HK-2 (cell line): ENCODE data around the gene LMOD1.
A peak's percentile ranks its signal among the peaks of the same experiment; 100 is the strongest.
"Not testable (repeated sequence)": the region's sequence is repeated elsewhere in the genome, so short reads cannot be mapped to it uniquely, and the experiment has no call there.

Experiments
- DNase-seq: peaks from one replicate; pipeline ENCODE4 v3.0.0-alpha.2; 2018; ENCODE audit not compliant: unreplicated experiment

LMOD1 gene

DNA sequence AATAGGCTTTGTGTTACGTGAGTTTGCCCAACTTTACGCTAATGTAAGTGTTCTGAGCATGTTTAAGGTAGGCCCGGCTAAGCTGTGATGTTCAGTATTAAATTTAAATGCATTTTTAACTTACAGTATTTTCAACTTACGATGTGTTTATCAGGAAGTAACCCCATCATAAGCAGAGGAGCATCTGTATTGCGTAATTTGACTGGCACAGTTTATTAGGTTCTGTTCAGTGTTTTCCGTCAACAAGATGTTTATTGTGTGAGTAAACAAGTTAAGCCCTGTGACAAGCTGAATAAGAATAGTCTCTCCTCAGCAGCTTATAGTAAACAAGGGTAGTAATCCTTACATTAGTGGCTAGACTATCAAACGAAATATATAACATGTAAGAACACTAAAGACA, 84.9 kb downstream of the LMOD1 start:
- no peak for DNase-seq

DNA sequence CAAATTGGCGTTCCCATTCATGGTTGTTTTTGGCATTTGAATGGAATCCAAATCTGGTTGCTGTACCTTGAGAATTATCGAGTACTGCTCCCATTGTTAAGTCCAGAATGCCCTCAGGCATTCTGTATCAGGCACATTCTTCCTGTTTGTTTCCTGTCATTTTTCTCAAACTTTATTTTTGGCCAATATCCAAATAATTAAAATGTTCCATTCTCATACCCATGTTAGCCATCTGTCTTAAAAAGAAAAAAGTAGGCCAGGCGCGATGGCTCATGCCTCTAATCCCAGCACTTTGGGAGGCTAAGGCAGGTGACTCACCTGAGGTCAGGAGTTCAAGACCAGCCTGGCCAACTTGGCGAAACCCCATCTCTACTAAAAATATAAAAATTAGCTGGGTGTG, 86.9 kb downstream of the LMOD1 start:
- DNase-seq, result no peak

DNA sequence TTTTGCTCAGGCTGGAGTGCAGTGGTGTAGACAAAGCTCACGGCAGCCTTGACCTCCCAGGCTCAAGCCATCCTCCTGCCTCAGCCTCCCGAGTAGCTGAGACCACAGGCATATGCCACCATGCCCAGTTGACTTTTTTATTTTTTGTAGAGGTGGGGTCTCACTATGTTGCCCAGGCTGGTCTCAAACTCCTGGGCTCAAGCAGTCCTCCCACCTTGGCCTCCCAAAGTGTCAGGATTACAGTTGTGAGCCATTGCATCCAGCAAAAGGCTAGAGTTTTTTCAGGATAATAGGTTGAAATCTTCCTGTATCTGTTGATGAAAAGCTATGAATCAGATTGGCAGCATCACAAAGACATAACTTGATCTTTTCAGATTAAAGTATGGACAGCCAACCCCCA, 89.6 kb downstream of the LMOD1 start:
- DNase-seq, result not testable (repeated sequence)

DNA sequence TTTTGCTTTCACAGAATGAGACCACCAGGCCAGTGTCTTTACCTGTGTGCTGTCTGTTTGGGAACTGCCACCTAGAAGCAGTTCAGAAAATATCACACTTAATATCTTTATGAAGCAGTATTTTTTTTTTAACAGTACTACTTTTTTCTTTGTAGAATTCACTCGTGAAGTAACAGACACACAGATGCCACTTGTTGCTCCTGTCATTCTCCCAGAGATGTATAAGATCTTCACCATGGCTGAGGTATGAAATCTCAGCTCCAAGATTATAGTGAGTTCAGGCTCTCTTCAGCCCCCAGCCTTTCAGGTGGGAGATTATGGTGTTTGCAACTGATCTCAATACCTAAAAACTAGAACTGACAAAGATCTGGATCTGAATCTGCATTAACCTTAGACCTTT, 94.4 kb downstream of the LMOD1 start:
- no peak for DNase-seq

DNA sequence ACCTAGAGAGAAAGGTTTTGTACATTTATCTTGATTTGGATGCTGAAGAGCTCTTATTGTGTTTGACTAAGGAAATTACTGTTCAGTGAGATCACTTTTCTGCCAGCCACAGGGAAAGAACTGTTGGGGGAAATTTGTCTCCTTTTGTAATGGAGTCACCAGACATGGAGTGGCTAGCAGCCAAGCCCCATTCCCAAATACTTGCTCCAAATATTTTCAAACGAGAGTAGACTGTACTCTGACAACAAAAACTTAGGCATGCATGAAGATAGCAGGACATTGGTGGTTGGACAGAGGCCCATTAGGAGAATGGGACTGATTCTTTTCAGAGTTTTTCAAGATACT, 96.3 kb downstream of the LMOD1 start:
- peak; percentile 50 for DNase-seq

DNA sequence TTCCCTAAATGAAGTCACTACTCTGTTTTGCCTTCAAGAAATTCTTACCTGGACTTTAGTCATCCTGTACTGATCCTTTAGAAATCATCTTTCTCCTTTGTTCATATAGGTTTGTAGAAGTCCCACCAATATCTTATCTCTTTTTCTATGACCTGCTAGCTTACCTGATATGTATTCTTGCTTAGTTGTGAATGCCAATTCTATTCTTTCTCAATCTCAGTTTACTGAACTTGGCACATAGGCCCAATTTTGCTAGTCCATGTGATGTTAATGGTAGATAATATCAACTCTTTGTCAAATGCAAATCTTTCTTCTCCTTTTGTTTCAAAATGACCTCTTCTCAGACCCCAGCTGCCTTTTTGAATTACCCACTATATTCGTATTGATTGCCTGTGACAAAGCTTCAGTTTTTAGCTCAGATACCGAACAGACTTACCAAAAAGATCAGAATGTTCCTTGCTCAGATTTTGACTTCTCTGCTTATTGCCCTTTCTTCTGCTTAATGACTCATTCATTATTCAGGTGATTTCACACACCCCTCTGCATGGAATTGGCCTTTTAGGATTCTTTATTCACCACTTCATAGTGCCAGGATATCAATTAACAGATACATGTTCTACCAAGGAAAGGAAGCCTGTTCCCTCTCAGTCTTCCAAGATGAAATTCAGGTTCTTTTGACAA, 96.8 kb downstream of the LMOD1 start:
- DNase-seq, result no peak

DNA sequence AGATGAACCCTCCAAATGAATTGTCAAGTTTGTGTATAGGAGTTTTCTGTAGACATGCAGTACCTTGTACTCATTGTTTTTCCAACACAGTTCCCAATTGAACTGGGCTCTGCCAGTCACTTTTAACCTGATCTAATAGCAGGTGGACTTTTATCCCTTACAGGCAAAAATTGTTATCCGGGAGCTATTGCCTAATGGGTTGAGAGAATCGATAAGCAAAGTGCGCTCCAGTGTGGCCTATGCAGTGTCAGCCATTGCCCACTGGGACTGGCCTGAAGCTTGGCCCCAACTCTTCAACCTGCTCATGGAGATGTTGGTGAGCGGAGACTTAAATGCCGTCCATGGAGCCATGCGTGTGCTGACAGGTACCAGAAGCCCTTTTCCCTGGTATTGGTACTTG, 98.1 kb downstream of the LMOD1 start:
- DNase-seq, result no peak

DNA sequence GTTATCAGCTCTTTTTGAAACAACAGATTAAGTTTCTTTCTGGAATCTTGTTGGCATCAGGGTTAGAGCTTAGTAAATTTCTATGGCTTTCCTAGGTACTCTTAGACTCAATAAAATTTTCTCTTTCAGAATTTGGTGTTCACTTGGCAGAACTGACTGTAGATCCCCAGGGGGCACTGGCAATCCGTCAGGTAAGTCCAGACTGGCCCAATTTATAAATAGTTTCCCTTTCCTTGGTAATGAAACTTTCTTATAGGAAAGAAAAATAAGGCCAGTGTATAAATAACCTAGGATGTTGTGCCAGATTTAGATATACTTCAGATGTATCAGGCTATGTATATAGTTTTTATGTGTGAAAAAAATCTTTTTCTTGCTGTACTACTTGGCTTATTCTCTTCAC, 99.2 kb downstream of the LMOD1 start:
- DNase-seq, result no peak
